Measurements from ENCODE around the gene ZFAND2A.
"Not testable (repeated sequence)": the region's sequence is repeated elsewhere in the genome, so short reads cannot be mapped to it uniquely, and the experiment has no call there.

ZFAND2A gene

GRCh38 chr7:1151653-1152425 lies 8.2 kb downstream of the ZFAND2A start:
- no peaks in the 10 kb centered on the region for H3K9me3 Mint-ChIP-seq
- intact Hi-C loops (cut with micrococcal nuclease), result no loop called here
- peaks cover 76% of the 10 kb centered on the region for H3K36me3 Mint-ChIP-seq (ENCODE audit: low read depth)
- H3K27me3 Mint-ChIP-seq, result no peaks in the 10 kb centered on the region
- H3K27ac Mint-ChIP-seq, result no peak overlapping the region
- H3K4me1 Mint-ChIP-seq (ENCODE audit: low read depth), result peaks cover 18% of the 10 kb centered on the region
- H3K4me3 Mint-ChIP-seq, result no peak overlapping the region

DNA sequence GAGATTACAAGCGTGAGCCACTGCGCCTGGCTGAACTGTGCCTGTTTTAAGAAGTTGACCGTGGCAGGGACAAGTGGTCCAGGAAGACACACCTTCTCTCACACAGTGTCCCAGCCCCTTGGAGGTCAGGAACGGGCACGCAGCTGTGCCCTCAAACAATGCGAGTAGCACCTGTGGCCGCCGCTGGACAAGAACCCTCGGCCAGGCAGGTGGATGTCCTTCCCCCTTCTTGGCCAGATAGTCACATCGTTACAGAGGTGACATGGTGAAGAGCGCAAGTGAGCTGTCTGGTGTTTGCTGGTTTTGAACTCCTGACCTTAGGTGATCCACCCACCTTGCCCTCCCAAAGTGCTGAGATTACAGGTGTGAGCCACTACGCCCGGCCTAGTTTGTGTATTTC lies 8.8 kb downstream of the ZFAND2A start:
- intact Hi-C loops (cut with micrococcal nuclease), result no loop called here
- peaks cover 70% of the 10 kb centered on the region for H3K36me3 Mint-ChIP-seq (ENCODE audit: low read depth)
- H3K4me3 Mint-ChIP-seq, result no peak overlapping the region
- peaks cover 13% of the 10 kb centered on the region for H3K4me1 Mint-ChIP-seq (ENCODE audit: low read depth)
- H3K27ac Mint-ChIP-seq, result no peak overlapping the region
- no peaks in the 10 kb centered on the region for H3K9me3 Mint-ChIP-seq
- no peaks in the 10 kb centered on the region for H3K27me3 Mint-ChIP-seq

- peaks cover 65% of the 10 kb centered on the region for H3K36me3 Mint-ChIP-seq (ENCODE audit: low read depth)
- H3K4me3 Mint-ChIP-seq, result no peak overlapping the region
- peaks cover 13% of the 10 kb centered on the region for H3K4me1 Mint-ChIP-seq (ENCODE audit: low read depth)
- H3K9me3 Mint-ChIP-seq, result no peaks in the 10 kb centered on the region
- intact Hi-C loops (cut with micrococcal nuclease), result no loop called here
- no peak overlapping the region for H3K27ac Mint-ChIP-seq
- H3K27me3 Mint-ChIP-seq, result no peaks in the 10 kb centered on the region
These were observed 9.5 kb downstream of the ZFAND2A start for GRCh38 chr7:1150400-1151002.

GRCh38 chr7:1149351-1149794 lies 10.6 kb downstream of the ZFAND2A start:
- Mint-ChIP-seq H3K27me3 (no peaks in the 10 kb centered on the region), H3K4me1 (ENCODE audit: low read depth) (peaks cover 13% of the 10 kb centered on the region), H3K36me3 (ENCODE audit: low read depth) (peaks cover 54% of the 10 kb centered on the region), H3K4me3 (no peak overlapping the region), H3K9me3 (no peaks in the 10 kb centered on the region), H3K27ac (no peak overlapping the region)
- intact Hi-C loops (cut with micrococcal nuclease), result no loop called here

- intact Hi-C loops (cut with micrococcal nuclease); H3K9me3 Mint-ChIP-seq; H3K27ac Mint-ChIP-seq; H3K4me3 Mint-ChIP-seq; H3K27me3 Mint-ChIP-seq: not testable (repeated sequence)
- Mint-ChIP-seq H3K36me3 (ENCODE audit: low read depth) (peaks cover 39% of the 10 kb centered on the region), H3K4me1 (ENCODE audit: low read depth) (peaks cover 14% of the 10 kb centered on the region)
These were observed 12.1 kb downstream of the ZFAND2A start for GRCh38 chr7:1147873-1148272.

GRCh38 chr7:1144269-1144771 lies 15.7 kb downstream of the ZFAND2A start:
- H3K36me3 Mint-ChIP-seq (ENCODE audit: low read depth), result peaks cover 3% of the 10 kb centered on the region
- H3K4me3 Mint-ChIP-seq, result no peak overlapping the region
- H3K27me3 Mint-ChIP-seq, result no peaks in the 10 kb centered on the region
- H3K9me3 Mint-ChIP-seq, result no peaks in the 10 kb centered on the region
- intact Hi-C loops (cut with micrococcal nuclease), result loop anchor here (2.0 kb wide), 2 partner anchors 58 to 152 kb away; no protein-coding TSS in a partner anchor
- no peak overlapping the region for H3K27ac Mint-ChIP-seq
- peaks cover 8% of the 10 kb centered on the region for H3K4me1 Mint-ChIP-seq (ENCODE audit: low read depth)

DNA sequence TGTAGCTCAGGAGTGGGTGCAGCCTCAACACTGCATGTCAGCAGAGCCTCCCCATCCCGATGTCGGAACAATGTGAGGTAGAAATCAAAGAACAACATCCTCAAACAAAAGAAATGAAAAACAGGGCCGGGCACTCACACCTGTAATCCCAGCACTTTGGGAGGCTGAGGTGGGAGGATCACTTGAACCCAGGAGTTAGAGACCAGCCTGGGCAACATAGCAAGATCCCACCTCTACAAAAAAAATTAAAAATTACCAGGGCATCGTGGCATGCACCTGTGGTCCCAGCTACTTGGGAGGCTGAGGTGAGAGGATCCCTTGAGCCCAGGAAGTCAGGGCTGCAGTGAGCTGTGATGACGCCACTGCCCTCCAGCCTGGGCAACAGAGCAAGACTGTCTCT lies 17.0 kb downstream of the ZFAND2A start:
- H3K36me3 Mint-ChIP-seq (ENCODE audit: low read depth); H3K9me3 Mint-ChIP-seq; intact Hi-C loops (cut with micrococcal nuclease); H3K27ac Mint-ChIP-seq; H3K4me3 Mint-ChIP-seq; H3K27me3 Mint-ChIP-seq: not testable (repeated sequence)
- peaks cover 13% of the 10 kb centered on the region for H3K4me1 Mint-ChIP-seq (ENCODE audit: low read depth)

GRCh38 chr7:1142051-1142635 lies 17.9 kb downstream of the ZFAND2A start:
- Mint-ChIP-seq H3K9me3 (no peaks in the 10 kb centered on the region), H3K27ac (no peak overlapping the region), H3K36me3 (ENCODE audit: low read depth) (no peaks in the 10 kb centered on the region), H3K27me3 (no peaks in the 10 kb centered on the region), H3K4me1 (ENCODE audit: low read depth) (peaks cover 19% of the 10 kb centered on the region), H3K4me3 (no peak overlapping the region)
- intact Hi-C loops (cut with micrococcal nuclease), result no loop called here

- H3K36me3 Mint-ChIP-seq (ENCODE audit: low read depth), result no peaks in the 10 kb centered on the region
- intact Hi-C loops (cut with micrococcal nuclease), result no loop called here
- H3K27me3 Mint-ChIP-seq, result no peaks in the 10 kb centered on the region
- H3K4me3 Mint-ChIP-seq, result no peak overlapping the region
- H3K9me3 Mint-ChIP-seq, result no peaks in the 10 kb centered on the region
- H3K27ac Mint-ChIP-seq, result no peak overlapping the region
- peaks cover 24% of the 10 kb centered on the region for H3K4me1 Mint-ChIP-seq (ENCODE audit: low read depth)
These were observed 18.3 kb downstream of the ZFAND2A start for GRCh38 chr7:1141651-1142050.

GRCh38 chr7:1140476-1141104 lies 19.4 kb downstream of the ZFAND2A start:
- intact Hi-C loops (cut with micrococcal nuclease), result no loop called here
- Mint-ChIP-seq H3K27me3 (no peaks in the 10 kb centered on the region), H3K36me3 (ENCODE audit: low read depth) (no peaks in the 10 kb centered on the region), H3K27ac (no peak overlapping the region), H3K4me3 (no peak overlapping the region), H3K9me3 (no peaks in the 10 kb centered on the region), H3K4me1 (ENCODE audit: low read depth) (peaks cover 26% of the 10 kb centered on the region)

GRCh38 chr7:1137517-1138167 lies 22.4 kb downstream of the ZFAND2A start:
- Mint-ChIP-seq H3K4me3 (peak overlapping the region; percentile 88), H3K27me3 (no peaks in the 10 kb centered on the region), H3K9me3 (no peaks in the 10 kb centered on the region), H3K36me3 (ENCODE audit: low read depth) (no peaks in the 10 kb centered on the region), H3K4me1 (ENCODE audit: low read depth) (peaks cover 24% of the 10 kb centered on the region), H3K27ac (peak overlapping the region; percentile 89)
- intact Hi-C loops (cut with micrococcal nuclease), result loop anchor here (1.0 to 5.0 kb wide), 2 partner anchors 23 to 235 kb away; partner anchors contain the start of gene ZFAND2A

DNA sequence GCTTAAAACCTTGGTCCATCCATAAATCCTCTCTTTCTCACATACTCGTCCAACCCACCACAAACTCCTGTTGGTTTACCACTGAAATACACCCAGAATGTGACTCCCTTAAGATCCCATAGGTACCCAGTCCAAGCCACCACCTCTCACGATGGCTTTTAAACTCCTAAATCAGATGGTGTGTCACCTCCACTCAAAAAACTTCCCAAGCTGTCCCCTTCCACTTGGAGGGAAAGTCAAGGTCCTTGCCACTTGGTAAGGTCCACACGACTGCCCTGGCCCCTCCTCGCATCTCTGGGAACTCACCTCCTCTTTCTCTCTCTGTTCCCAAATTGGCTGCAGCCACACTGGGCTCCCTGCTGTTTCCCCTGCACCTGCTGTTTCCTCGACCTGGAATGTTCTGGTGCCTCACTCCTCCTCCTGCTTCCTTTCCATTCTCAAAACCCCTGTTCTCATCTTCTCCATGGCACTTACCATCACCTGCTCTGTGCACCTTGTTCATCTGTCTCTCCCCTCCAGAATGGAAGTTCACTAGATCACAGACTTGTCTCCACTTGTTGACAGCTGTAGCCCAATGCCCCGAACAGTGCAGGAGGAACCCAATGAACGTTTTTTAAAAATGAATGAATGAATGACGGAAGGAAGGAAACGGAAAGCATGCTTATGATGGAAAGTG lies 23.0 kb downstream of the ZFAND2A start:
- peak overlapping the region; percentile 88 for H3K4me3 Mint-ChIP-seq

DNA sequence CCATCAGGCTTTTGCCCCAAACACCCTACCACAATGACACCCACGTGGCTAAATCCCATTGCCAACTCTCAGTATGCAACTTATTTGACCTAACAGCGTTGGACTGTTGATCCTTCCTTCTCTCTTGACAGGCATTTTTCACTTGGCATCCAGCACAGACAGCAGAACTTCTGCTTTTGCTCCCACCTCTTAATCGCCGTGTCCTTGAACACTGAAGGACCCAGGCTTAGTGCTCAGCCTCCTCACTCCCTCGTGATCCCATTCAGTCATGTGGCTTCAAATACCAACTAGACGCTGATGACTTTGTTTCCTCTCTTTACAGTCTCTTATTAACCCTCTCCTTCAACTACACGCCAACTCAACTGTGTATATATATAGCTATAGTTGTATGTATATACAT lies 25.0 kb downstream of the ZFAND2A start:
- H3K9me3 Mint-ChIP-seq, result no peaks in the 10 kb centered on the region
- H3K36me3 Mint-ChIP-seq (ENCODE audit: low read depth), result no peaks in the 10 kb centered on the region
- peaks cover 24% of the 10 kb centered on the region for H3K4me1 Mint-ChIP-seq (ENCODE audit: low read depth)
- H3K27ac Mint-ChIP-seq, result no peak overlapping the region
- H3K27me3 Mint-ChIP-seq, result no peaks in the 10 kb centered on the region
- intact Hi-C loops (cut with micrococcal nuclease), result loop anchor here (5.0 kb wide), 1 partner anchor 233 kb away; no protein-coding TSS in a partner anchor
- H3K4me3 Mint-ChIP-seq, result no peak overlapping the region

More for the DNA sequence above, 23.0 kb downstream of the ZFAND2A start:
- Mint-ChIP-seq H3K27me3 (no peaks in the 10 kb centered on the region), H3K9me3 (no peaks in the 10 kb centered on the region), H3K36me3 (ENCODE audit: low read depth) (no peaks in the 10 kb centered on the region), H3K4me1 (ENCODE audit: low read depth) (peaks cover 24% of the 10 kb centered on the region), H3K27ac (peak overlapping the region; percentile 89)
- intact Hi-C loops (cut with micrococcal nuclease), result loop anchor here (5.0 kb wide), 1 partner anchor 235 kb away; no protein-coding TSS in a partner anchor
